ENCODE measurements around the gene BUD31. TPM values are rescaled to one million over a fixed set of nuclear protein-coding genes. Genes with fewer than 3 reads are reported as not detected.
A peak's percentile ranks its signal among the peaks of the same experiment; 100 is the strongest.

BUD31 gene
- total and polyA plus RNA-seq, 2 experiments from 2014 or later, result 77.1 to 247 TPM

DNA sequence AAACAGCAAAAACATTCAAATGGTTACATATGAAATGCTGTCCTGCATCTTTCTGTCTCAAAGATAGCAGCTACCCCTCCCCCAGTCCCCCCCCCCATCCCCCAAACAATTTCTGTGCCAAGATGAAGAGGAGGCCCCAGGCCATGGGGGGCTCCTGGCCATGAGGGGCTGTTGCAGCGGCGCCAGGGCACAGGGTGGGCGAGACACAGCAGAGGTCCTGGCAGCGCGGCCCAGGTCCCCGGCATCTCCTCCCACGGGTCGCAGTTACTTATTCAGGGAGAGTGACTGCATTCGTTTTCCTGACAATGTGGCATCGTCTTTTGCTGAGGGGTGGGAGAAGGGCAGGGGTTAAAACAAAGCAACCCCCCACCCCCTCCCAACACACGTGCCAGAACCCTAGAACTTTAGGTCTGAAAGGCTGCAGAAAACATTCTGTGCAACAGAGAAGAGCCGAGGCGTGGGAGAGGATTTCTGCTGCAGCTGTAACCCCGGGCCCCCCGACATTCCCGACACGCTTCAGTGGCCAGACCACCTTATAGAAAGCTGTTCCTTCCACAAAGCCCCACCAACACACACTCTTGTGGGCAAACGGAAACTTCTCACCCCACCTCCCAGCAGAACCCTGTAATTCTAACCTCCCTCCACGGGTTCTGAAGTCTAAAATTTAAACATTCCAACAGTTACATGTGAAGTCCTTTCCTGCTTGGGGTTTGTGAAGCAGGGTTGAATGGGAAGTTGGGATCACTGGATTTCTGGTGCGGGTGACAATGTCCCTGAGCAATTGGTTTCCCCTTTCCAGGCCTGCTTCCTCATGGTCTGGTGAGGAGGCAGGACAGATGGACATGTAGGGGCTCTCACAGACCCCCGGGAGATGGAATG is 12.1 kb upstream of the BUD31 start:
- H3K4me1 ChIP-seq (ENCODE audit: insufficient read depth), result peaks cover 5% of the 10 kb centered on the region; the same call in 1 of the 2 replicates
- H3K36me3 ChIP-seq (ENCODE audit: insufficient read depth), result peaks cover 29% of the 10 kb centered on the region
- Mint-ChIP-seq H3K9me3 (no peaks in the 10 kb centered on the region), H3K27me3 (ENCODE audit: insufficient read depth, low read depth, poor library complexity) (peaks cover 44% of the 10 kb centered on the region), H3K4me1 (peaks cover 16% of the 10 kb centered on the region), H3K27ac (no peak overlapping the region), H3K36me3 (ENCODE audit: low read depth) (peaks cover 71% of the 10 kb centered on the region), H3K4me3 (no peak overlapping the region)
- peak overlapping the region; percentile 63 for H3K27ac ChIP-seq (ENCODE audit: low read depth)
- H3K27me3 ChIP-seq (ENCODE audit: insufficient read depth), result no peaks in the 10 kb centered on the region
- peaks cover 43% of the 10 kb centered on the region for H3F3A ChIP-seq (replicated peaks; ENCODE audit: low read depth)
- H3K9me2 ChIP-seq (ENCODE audit: insufficient read depth), result no peaks in the 10 kb centered on the region
- ATAC-seq (no peak), DNase-seq (ENCODE audit: low spot score) (no peak)
- H3K4me2 ChIP-seq, result no peak overlapping the region
- TF ChIP-seq EZH2phosphoT487 (IDR thresholded peaks at IDR 0.05; ENCODE audit: unreplicated experiment) (no peak), POLR2AphosphoS5 (IDR thresholded peaks at IDR 0.05; ENCODE audit: low read depth) (peak; percentile 12; the same call in 1 of the 2 replicates)
- peaks cover 30% of the 10 kb centered on the region for H4K20me1 ChIP-seq (replicated peaks; ENCODE audit: insufficient read depth)
- H3K4me3 ChIP-seq, result no peak overlapping the region
- no peaks in the 10 kb centered on the region for H3K79me2 ChIP-seq (replicated peaks; ENCODE audit: insufficient read depth)
- no peak overlapping the region for H2AFZ ChIP-seq

DNA sequence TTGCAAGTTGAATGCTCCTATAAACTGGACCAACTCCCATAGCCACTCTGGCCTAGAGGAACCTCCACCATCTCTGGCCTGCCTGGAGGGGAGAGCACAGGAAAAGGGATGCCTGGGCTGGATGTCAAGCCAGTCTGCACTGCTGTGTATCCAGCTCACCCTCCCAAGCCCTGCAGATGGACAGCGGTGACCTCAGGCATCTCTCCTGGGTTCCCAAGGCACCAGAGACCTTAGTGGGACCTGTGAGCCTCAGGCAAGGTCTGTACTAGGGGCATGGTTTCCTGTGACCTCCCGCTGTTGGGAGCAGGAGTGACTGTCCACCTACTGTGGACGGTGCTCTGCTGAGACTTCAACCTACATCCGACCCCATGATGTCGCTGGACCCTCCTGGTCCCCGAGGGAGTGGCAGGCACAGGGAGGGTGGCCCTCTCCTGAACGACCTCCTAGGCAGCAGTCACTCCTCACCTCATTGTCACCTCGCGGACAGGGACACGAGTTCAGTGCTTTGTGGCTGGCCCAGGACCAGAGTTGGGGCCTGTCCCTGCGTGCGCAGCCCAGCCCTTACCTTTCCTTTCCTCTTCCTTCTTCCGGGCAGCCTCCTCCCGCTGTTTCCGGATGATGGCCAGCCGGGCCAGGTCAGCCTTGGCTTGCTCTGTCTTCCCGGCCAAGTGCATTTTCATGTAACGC is 11.3 kb upstream of the BUD31 start:
- Histone ChIP-seq H3K4me1 (ENCODE audit: insufficient read depth) (peaks cover 5% of the 10 kb centered on the region; the same call in 1 of the 2 replicates), H3K4me2 (no peak overlapping the region), H4K20me1 (replicated peaks; ENCODE audit: insufficient read depth) (peaks cover 30% of the 10 kb centered on the region), H3F3A (replicated peaks; ENCODE audit: low read depth) (peaks cover 36% of the 10 kb centered on the region), H3K27ac (ENCODE audit: low read depth) (peak overlapping the region; percentile 63; the same call in 1 of the 2 replicates), H2AFZ (no peak overlapping the region), H3K9me2 (ENCODE audit: insufficient read depth) (no peaks in the 10 kb centered on the region), H3K4me3 (no peak overlapping the region), H3K36me3 (ENCODE audit: insufficient read depth) (peaks cover 31% of the 10 kb centered on the region), H3K79me2 (replicated peaks; ENCODE audit: insufficient read depth) (no peaks in the 10 kb centered on the region), H3K27me3 (ENCODE audit: insufficient read depth) (no peaks in the 10 kb centered on the region)
- DNase-seq (ENCODE audit: low spot score) (no peak), ATAC-seq (no peak)
- H3K36me3 Mint-ChIP-seq (ENCODE audit: low read depth), result peaks cover 78% of the 10 kb centered on the region
- H3K4me1 Mint-ChIP-seq, result peaks cover 14% of the 10 kb centered on the region
- H3K4me3 Mint-ChIP-seq, result no peak overlapping the region; the same call in 2 of the 3 replicates
- no peak overlapping the region for H3K27ac Mint-ChIP-seq
- H3K27me3 Mint-ChIP-seq (ENCODE audit: insufficient read depth, low read depth, poor library complexity), result peaks cover 44% of the 10 kb centered on the region
- TF ChIP-seq, protein P1, sequence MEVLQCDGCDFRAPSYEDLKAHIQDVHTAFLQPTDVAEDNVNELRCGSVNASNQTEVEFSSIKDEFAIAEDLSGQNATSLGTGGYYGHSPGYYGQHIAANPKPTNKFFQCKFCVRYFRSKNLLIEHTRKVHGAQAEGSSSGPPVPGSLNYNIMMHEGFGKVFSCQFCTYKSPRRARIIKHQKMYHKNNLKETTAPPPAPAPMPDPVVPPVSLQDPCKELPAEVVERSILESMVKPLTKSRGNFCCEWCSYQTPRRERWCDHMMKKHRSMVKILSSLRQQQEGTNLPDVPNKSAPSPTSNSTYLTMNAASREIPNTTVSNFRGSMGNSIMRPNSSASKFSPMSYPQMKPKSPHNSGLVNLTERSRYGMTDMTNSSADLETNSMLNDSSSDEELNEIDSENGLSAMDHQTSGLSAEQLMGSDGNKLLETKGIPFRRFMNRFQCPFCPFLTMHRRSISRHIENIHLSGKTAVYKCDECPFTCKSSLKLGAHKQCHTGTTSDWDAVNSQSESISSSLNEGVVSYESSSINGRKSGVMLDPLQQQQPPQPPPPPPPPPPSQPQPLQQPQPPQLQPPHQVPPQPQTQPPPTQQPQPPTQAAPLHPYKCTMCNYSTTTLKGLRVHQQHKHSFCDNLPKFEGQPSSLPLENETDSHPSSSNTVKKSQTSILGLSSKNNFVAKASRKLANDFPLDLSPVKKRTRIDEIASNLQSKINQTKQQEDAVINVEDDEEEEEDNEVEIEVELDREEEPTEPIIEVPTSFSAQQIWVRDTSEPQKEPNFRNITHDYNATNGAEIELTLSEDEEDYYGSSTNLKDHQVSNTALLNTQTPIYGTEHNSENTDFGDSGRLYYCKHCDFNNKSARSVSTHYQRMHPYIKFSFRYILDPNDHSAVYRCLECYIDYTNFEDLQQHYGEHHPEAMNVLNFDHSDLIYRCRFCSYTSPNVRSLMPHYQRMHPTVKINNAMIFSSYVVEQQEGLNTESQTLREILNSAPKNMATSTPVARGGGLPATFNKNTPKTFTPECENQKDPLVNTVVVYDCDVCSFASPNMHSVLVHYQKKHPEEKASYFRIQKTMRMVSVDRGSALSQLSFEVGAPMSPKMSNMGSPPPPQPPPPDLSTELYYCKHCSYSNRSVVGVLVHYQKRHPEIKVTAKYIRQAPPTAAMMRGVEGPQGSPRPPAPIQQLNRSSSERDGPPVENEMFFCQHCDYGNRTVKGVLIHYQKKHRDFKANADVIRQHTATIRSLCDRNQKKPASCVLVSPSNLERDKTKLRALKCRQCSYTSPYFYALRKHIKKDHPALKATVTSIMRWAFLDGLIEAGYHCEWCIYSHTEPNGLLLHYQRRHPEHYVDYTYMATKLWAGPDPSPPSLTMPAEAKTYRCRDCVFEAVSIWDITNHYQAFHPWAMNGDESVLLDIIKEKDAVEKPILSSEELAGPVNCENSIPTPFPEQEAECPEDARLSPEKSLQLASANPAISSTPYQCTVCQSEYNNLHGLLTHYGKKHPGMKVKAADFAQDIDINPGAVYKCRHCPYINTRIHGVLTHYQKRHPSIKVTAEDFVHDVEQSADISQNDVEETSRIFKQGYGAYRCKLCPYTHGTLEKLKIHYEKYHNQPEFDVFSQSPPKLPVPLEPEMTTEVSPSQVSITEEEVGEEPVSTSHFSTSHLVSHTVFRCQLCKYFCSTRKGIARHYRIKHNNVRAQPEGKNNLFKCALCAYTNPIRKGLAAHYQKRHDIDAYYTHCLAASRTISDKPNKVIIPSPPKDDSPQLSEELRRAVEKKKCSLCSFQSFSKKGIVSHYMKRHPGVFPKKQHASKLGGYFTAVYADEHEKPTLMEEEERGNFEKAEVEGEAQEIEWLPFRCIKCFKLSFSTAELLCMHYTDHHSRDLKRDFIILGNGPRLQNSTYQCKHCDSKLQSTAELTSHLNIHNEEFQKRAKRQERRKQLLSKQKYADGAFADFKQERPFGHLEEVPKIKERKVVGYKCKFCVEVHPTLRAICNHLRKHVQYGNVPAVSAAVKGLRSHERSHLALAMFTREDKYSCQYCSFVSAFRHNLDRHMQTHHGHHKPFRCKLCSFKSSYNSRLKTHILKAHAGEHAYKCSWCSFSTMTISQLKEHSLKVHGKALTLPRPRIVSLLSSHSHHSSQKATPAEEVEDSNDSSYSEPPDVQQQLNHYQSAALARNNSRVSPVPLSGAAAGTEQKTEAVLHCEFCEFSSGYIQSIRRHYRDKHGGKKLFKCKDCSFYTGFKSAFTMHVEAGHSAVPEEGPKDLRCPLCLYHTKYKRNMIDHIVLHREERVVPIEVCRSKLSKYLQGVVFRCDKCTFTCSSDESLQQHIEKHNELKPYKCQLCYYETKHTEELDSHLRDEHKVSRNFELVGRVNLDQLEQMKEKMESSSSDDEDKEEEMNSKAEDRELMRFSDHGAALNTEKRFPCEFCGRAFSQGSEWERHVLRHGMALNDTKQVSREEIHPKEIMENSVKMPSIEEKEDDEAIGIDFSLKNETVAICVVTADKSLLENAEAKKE (CRISPR knock-in tag; IDR thresholded peaks at IDR 0.05), result no peak
- TF ChIP-seq STAT1 (IDR thresholded peaks at IDR 0.05; ENCODE audit: unreplicated experiment) (no peak), POLR2AphosphoS5 (IDR thresholded peaks at IDR 0.05; ENCODE audit: low read depth) (no peak), ZNF114 (CRISPR knock-in tag; IDR thresholded peaks at IDR 0.05) (no peak), CREB1 (CRISPR knock-in tag; IDR thresholded peaks at IDR 0.05; ENCODE audit: low read depth) (no peak)
- no peaks in the 10 kb centered on the region for H3K9me3 Mint-ChIP-seq
